Frontal cortex (tissue), 4 donors: ENCODE data around the gene SND1. TPM values are rescaled to one million over a fixed set of nuclear protein-coding genes. Genes with fewer than 3 reads are reported as not detected.
A peak's percentile ranks its signal among the peaks of the same experiment; 100 is the strongest.
"Not testable (repeated sequence)": the region's sequence is repeated elsewhere in the genome, so short reads cannot be mapped to it uniquely, and the experiment has no call there.

ENCODE experiments used
- DNase-seq, 2 donors: peaks; one replicate each; pipeline ENCODE4 v3.0.0; 2012; ENCODE audit warnings: low spot score in 2 of 2
- FAIRE-seq: peaks from 2 replicates; lab custom pipeline; 2012; peaks lifted over from hg19 to GRCh38; lab: Jason Lieb, UNC
- total RNA-seq: library from RNA; depleted of rRNA; stranded (reverse); fragments of >200 nt; gene quantifications from one replicate; pipeline ENCODE4 v1.2.3, GENCODE V29; 2014
- donor health status: control.
- donor health status: control.
- donor health status: control.

Gene SND1
- total RNA-seq, 1 donor from 2014 or later: 56.3 TPM

- DNase-seq (no peak), FAIRE-seq (no peak)
Observed at GRCh38 chr7:127816354-127817190, 164.6 kb downstream of the SND1 start.

GRCh38 chr7:127817466-127817865, 165.5 kb downstream of the SND1 start:
- FAIRE-seq: no peak
- DNase-seq: no peak

- FAIRE-seq (no peak), DNase-seq (no peak)
Observed at GRCh38 chr7:127818306-127818705, 166.3 kb downstream of the SND1 start.

- FAIRE-seq (no peak), DNase-seq (peak in 1 of 2 donors; percentile 9)
Observed at GRCh38 chr7:127819975-127820731, 168.2 kb downstream of the SND1 start.

GRCh38 chr7:127820732-127821085, 168.7 kb downstream of the SND1 start:
- DNase-seq (no peak), FAIRE-seq (no peak)

- DNase-seq: no peak
- no peak for FAIRE-seq
Observed at GRCh38 chr7:127821146-127821545, 169.2 kb downstream of the SND1 start.

GRCh38 chr7:127822822-127823508, 171.0 kb downstream of the SND1 start:
- DNase-seq: no peak
- FAIRE-seq: no peak

GRCh38 chr7:127824682-127825081, 172.7 kb downstream of the SND1 start:
- DNase-seq (no peak), FAIRE-seq (no peak)

GRCh38 chr7:127828843-127829500, 177.0 kb downstream of the SND1 start:
- FAIRE-seq (no peak), DNase-seq (no peak)

GRCh38 chr7:127831318-127832219, 179.6 kb downstream of the SND1 start:
- FAIRE-seq (no peak), DNase-seq (no peak)

- no peak for FAIRE-seq
- no peak for DNase-seq
Observed at GRCh38 chr7:127832592-127832991, 180.6 kb downstream of the SND1 start.

GRCh38 chr7:127833641-127834040, 181.6 kb downstream of the SND1 start:
- no peak for DNase-seq
- FAIRE-seq: no peak

- DNase-seq: no peak
- no peak for FAIRE-seq
Observed at GRCh38 chr7:127835679-127836078, 183.7 kb downstream of the SND1 start.

GRCh38 chr7:127837816-127838410, 185.9 kb downstream of the SND1 start:
- not testable (repeated sequence) for FAIRE-seq

GRCh38 chr7:127838816-127839415, 186.9 kb downstream of the SND1 start:
- no peak for FAIRE-seq
- no peak for DNase-seq

More at GRCh38 chr7:127837816-127838410, 185.9 kb downstream of the SND1 start:
- DNase-seq: not testable (repeated sequence)

GRCh38 chr7:127840226-127840951, 188.4 kb downstream of the SND1 start:
- FAIRE-seq: no peak
- DNase-seq: no peak

GRCh38 chr7:127844165-127844564, 192.2 kb downstream of the SND1 start:
- DNase-seq: no peak
- no peak for FAIRE-seq
